DOHH2 (cell line): ENCODE results near the gene ARHGAP27.
"Not testable (repeated sequence)": the region's sequence is repeated elsewhere in the genome, so short reads cannot be mapped to it uniquely, and the experiment has no call there.

Experiments
- EZH2phosphoT487 ChIP-seq: fragments of 200-600 bp; sonication (generic); IDR thresholded peaks from 2 replicates; pipeline ENCODE4 v1.6.1; 2017; ENCODE audit warnings: borderline replicate concordance, mild to moderate bottlenecking, antibody characterized with exemption, low read length, moderate library complexity, mixed read lengths
- TF ChIP-seq, protein P1 (sequence below): fragments of 200-600 bp; sonication (generic); IDR thresholded peaks from one replicate; pipeline ENCODE4 v1.5.1; 2014; ENCODE audit warnings: antibody characterized with exemption, mild to moderate bottlenecking, low read depth, low read length; ENCODE audit not compliant: poor library complexity, severe bottlenecking

DNA sequence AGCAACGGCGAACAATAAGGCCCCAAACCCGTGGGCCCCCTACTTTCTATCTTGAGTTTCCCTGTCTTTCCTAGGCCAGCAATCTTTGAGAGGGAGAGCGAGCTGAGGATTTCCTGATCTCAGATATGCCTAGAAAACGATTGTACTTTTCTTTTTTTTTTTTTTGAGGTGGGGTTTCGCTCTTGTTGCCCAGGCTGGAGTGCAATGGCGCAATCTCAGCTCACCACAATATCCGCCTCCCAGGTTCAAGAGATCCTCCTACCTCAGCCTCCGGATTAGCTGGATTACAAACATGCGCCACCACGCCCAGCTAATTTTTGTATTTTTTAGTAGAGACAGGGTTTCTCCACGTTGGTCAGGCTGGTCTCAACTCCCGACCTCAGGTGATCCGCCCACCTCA lies 15.0 kb upstream of the ARHGAP27 start:
- TF ChIP-seq, protein P1, sequence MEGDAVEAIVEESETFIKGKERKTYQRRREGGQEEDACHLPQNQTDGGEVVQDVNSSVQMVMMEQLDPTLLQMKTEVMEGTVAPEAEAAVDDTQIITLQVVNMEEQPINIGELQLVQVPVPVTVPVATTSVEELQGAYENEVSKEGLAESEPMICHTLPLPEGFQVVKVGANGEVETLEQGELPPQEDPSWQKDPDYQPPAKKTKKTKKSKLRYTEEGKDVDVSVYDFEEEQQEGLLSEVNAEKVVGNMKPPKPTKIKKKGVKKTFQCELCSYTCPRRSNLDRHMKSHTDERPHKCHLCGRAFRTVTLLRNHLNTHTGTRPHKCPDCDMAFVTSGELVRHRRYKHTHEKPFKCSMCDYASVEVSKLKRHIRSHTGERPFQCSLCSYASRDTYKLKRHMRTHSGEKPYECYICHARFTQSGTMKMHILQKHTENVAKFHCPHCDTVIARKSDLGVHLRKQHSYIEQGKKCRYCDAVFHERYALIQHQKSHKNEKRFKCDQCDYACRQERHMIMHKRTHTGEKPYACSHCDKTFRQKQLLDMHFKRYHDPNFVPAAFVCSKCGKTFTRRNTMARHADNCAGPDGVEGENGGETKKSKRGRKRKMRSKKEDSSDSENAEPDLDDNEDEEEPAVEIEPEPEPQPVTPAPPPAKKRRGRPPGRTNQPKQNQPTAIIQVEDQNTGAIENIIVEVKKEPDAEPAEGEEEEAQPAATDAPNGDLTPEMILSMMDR = not testable (repeated sequence)
- not testable (repeated sequence) for TF ChIP-seq EZH2phosphoT487
